Parathyroid adenoma (tissue), 2 donors: ENCODE results near the gene NPPA.

Experiments
- H2AFZ ChIP-seq: fragments of 300-600 bp; sonication (generic); one replicate; pipeline ENCODE4 v1.7.0; 2017; ENCODE audit warnings: antibody characterized with exemption, mild to moderate bottlenecking
- H3K27ac ChIP-seq: fragments of 300-600 bp; sonication (generic); one replicate; pipeline ENCODE4 v1.7.0; 2017
- H3K27me3 ChIP-seq: fragments of 300-600 bp; sonication (generic); one replicate; pipeline ENCODE4 v1.7.0; 2017; ENCODE audit warnings: low read length; ENCODE audit not compliant: control insufficient read depth, insufficient read depth
- H3K36me3 ChIP-seq: fragments of 300-600 bp; sonication (generic); one replicate; pipeline ENCODE4 v1.7.0; 2017; ENCODE audit warnings: low read length; ENCODE audit not compliant: control insufficient read depth, insufficient read depth
- H3K4me1 ChIP-seq: fragments of 300-600 bp; sonication (generic); one replicate; pipeline ENCODE4 v1.7.0; 2017; ENCODE audit warnings: control low read depth
- H3K4me2 ChIP-seq: fragments of 300-600 bp; sonication (generic); one replicate; pipeline ENCODE4 v1.7.0; 2017; ENCODE audit warnings: low read length
- H3K4me3 ChIP-seq: fragments of 300-600 bp; sonication (generic); one replicate; pipeline ENCODE4 v1.7.0; 2017; ENCODE audit warnings: low read depth, low read length
- H3K79me2 ChIP-seq: fragments of 300-600 bp; sonication (generic); one replicate; pipeline ENCODE4 v1.7.0; 2017; ENCODE audit warnings: control low read depth
- H3K9ac ChIP-seq: fragments of 300-600 bp; sonication (generic); one replicate; pipeline ENCODE4 v1.7.0; 2017; ENCODE audit warnings: mild to moderate bottlenecking
- H3K9me3 ChIP-seq: fragments of 300-600 bp; sonication (generic); one replicate; pipeline ENCODE4 v1.7.0; 2017; ENCODE audit warnings: low read length; ENCODE audit not compliant: control insufficient read depth
- CTCF ChIP-seq: fragments of 300-600 bp; sonication (generic); IDR thresholded peaks from one replicate; pipeline ENCODE4 v1.7.0; 2017; ENCODE audit warnings: antibody characterized with exemption, mild to moderate bottlenecking
- donor health status: primary hyperparathyroidism.

Gene NPPA

GRCh38 chr1:11802973-11803885 is 44.4 kb downstream of the NPPA start:
- H3K27me3 ChIP-seq = no peaks in the 10 kb centered on the region
- peak overlapping the region; percentile 42 for H3K4me2 ChIP-seq
- peak overlapping the region; percentile 61 for H3K27ac ChIP-seq
- no peaks in the 10 kb centered on the region for H3K36me3 ChIP-seq
- H3K4me3 ChIP-seq = peak overlapping the region; percentile 25
- H3K79me2 ChIP-seq = no peaks in the 10 kb centered on the region
- H3K4me1 ChIP-seq = peaks cover 6% of the 10 kb centered on the region
- peak overlapping the region; percentile 74 for H2AFZ ChIP-seq
- H3K9ac ChIP-seq = no peak overlapping the region
- no peak for TF ChIP-seq CTCF
- H3K9me3 ChIP-seq = no peaks in the 10 kb centered on the region

- Histone ChIP-seq H3K27ac (peak overlapping the region; percentile 61), H3K4me2 (peak overlapping the region; percentile 23), H3K4me1 (peaks cover 6% of the 10 kb centered on the region), H3K4me3 (peak overlapping the region; percentile 25), H3K27me3 (no peaks in the 10 kb centered on the region), H3K9ac (no peak overlapping the region), H3K36me3 (no peaks in the 10 kb centered on the region), H2AFZ (peak overlapping the region; percentile 74), H3K9me3 (no peaks in the 10 kb centered on the region), H3K79me2 (no peaks in the 10 kb centered on the region)
- no peak for TF ChIP-seq CTCF
These were observed 45.0 kb downstream of the NPPA start for GRCh38 chr1:11802616-11802972.

- Histone ChIP-seq H3K4me3 (no peak overlapping the region), H3K9me3 (no peaks in the 10 kb centered on the region), H3K4me2 (no peak overlapping the region), H3K36me3 (no peaks in the 10 kb centered on the region), H3K27me3 (no peaks in the 10 kb centered on the region), H2AFZ (no peak overlapping the region), H3K9ac (no peak overlapping the region), H3K27ac (no peak overlapping the region), H3K4me1 (peaks cover 6% of the 10 kb centered on the region), H3K79me2 (no peaks in the 10 kb centered on the region)
- no peak for TF ChIP-seq CTCF
These were observed 46.7 kb downstream of the NPPA start for GRCh38 chr1:11800756-11801433.

- Histone ChIP-seq H3K36me3 (no peaks in the 10 kb centered on the region), H3K4me1 (peaks cover 6% of the 10 kb centered on the region), H3K79me2 (no peaks in the 10 kb centered on the region), H3K4me2 (no peak overlapping the region), H3K27ac (no peak overlapping the region), H3K9ac (no peak overlapping the region), H3K4me3 (no peak overlapping the region), H3K9me3 (no peaks in the 10 kb centered on the region), H2AFZ (no peak overlapping the region), H3K27me3 (no peaks in the 10 kb centered on the region)
- no peak for TF ChIP-seq CTCF
These were observed 47.2 kb downstream of the NPPA start for GRCh38 chr1:11800391-11800755.
